ENCODE data around the gene KLKB1.

Gene KLKB1

DNA sequence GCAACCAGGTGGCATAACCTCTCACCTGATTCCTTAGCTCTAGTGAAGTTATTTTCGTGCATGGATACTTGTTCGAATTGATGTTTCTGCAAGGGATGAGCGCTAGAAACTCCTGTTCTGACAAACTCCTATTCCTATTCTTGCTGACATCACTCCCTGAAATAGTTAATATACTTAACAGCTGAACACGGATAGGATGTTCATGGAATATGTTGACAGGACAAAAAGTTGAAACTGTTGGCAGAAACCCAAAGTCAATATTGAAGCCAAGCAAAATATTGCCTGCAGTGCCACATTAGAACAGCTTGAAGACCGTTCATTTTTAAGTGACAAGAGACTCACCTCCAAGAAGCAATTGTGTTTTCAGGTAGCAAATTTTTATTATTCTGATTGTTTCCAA lies at the start of gene KLKB1:
Gene KLKB1, plus strand, starts transcription at position 287 of the 400 bp plus-strand sequence. CDS start 689 bp downstream, outside the sequence.
- no peaks in the 10 kb centered on the region for H3K4me1 Mint-ChIP-seq
- H3K27ac Mint-ChIP-seq: no peak within 1 kb of the TSS
- H3K9me3 Mint-ChIP-seq: peaks cover 21 to 34% of the 10 kb centered on the region in 2 donors
- no peak for DNase-seq
- no peak within 1 kb of the TSS for H3K4me3 Mint-ChIP-seq
- no peaks in the 10 kb centered on the region for H3K27me3 Mint-ChIP-seq
- ATAC-seq: no peak

DNA sequence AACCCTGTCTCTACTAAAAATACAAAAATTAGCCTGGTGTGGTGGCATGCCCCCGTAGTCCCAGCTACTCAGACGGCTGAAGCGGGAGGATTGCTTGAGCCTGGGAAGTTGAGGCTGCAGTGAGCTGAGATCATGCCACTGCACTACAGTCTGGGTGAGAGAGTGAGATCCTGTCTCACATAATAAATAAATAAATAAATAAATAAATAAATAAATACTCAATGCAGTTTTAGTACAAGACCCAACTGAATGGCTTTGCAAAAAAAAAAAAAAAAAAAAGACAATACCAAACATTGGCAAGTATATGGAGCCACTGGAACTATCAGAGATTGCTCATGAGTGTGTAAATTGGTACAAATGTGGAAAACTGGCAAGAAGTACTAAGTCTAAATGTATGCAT lies 39.2 kb upstream of the KLKB1 start:
- Mint-ChIP-seq H3K4me1 (peaks cover 23% of the 10 kb centered on the region), H3K4me3 (no peak overlapping the region), H3K27me3 (peaks cover 25% of the 10 kb centered on the region), H3K27ac (no peak overlapping the region), H3K9me3 (peaks cover 0 to 7% of the 10 kb centered on the region in 2 donors)
- ATAC-seq (no peak), DNase-seq (no peak)

DNA sequence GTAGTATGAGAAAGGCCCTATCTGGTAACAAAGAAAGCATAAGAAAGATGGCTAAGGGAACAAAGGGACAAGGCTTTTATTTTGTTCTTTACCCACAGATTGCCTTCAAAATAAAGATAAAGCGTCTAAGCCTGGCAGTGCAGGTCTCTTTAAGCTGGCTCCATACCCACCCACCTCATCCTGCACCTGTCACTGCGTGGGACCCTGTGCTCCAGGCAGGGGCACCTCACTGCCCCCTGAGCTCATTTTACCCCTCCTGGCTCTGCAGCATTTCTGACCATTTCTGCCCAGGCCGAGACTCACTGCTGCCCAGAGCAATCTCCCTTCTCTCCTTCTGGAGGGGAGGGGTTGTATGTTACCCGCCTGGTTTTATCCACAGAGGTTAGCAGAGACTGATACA lies 37.7 kb upstream of the KLKB1 start:
- Mint-ChIP-seq H3K4me3 (peak overlapping the region; percentile 84 to 93), H3K27me3 (peaks cover 10% of the 10 kb centered on the region), H3K27ac (peak overlapping the region in 1 of 2 donors; percentile 98), H3K4me1 (peaks cover 32% of the 10 kb centered on the region), H3K9me3 (peaks cover 0 to 7% of the 10 kb centered on the region in 2 donors)
- ATAC-seq (no peak), DNase-seq (no peak)

DNA sequence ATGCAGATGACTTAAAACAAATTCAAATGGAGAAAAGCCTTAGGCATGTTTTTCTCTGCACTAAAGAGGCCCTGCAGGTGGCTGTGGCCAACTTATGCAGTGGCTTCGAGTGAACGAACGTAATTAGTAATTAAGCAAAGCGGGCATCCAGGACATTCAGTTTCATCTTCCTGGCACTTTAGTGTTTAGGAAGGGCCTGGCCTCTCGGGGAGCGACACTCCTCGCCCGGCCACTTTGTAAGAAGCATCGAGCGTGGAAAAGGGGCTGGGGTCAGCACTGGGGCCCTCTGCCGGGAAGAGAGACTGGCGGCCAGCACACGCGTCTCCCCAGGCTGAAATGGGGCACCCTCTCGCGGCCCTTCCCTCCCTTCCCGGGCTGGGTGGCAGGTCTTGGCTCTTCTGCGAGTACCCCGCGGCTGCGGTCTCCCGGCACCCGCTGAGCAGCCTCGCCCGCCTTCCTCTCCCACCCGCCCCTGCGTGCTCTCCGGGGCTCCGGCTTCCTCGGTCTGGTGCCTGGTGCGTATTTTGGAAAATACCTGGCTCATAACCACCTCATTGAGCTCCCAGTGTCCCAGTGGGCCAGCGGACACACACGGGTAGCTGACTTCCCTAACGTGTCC lies 36.6 kb upstream of the KLKB1 start:
- Mint-ChIP-seq H3K4me3 (peak overlapping the region; percentile 84 to 93), H3K4me1 (peaks cover 36% of the 10 kb centered on the region), H3K9me3 (no peaks in the 10 kb centered on the region), H3K27me3 (no peaks in the 10 kb centered on the region), H3K27ac (peak overlapping the region; percentile 96 to 98)
- ATAC-seq: peak; percentile 53
- DNase-seq: peak; percentile 38 to 51

DNA sequence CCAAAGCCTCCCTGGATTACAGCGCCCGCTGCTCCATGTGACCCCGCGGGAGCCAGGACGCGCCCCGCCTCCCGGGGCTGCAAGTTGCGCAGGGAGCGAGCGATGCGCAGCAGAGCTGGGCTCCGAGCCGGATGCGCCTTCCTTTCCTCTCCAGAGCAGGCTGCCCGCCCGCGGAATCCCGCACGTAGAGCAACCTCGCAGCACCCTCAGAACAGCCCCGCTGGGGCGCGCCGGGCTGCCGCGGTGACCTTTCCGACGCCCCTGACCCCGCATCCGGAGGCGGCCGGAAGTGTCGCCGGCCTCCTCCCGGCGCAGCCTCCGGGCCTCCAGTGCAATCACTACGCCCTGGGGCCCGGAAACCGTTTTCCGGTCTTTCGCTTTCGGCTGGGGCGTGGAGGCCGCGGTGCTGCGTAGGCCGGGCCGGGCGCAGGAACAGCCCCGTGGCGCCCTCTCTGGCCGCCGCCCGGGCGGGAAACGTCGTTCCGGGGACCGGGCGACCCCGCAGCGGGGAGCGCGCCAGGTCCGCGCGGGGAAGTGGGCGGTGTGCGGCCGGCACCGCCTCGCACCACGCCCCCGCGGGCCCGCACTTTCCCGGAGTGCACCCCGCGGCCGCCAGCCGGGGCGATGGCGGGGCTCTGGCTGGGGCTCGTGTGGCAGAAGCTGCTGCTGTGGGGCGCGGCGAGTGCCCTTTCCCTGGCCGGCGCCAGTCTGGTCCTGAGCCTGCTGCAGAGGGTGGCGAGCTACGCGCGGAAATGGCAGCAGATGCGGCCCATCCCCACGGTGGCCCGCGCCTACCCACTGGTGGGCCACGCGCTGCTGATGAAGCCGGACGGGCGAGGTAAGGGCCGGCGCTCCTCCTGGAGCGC lies 35.9 kb upstream of the KLKB1 start, which contains the start of gene CYP4V2:
Gene CYP4V2, plus strand, starts transcription at position 368 of the 866 bp plus-strand sequence. Its CDS starts 257 bp downstream, at position 625.
- peaks cover 37% of the 10 kb centered on the region for H3K4me1 Mint-ChIP-seq
- H3K4me3 Mint-ChIP-seq: peak within 1 kb of the TSS; percentile 89 to 97
- peak within 1 kb of the TSS; percentile 96 to 98 for H3K27ac Mint-ChIP-seq
- no peaks in the 10 kb centered on the region for H3K27me3 Mint-ChIP-seq
- DNase-seq (peak; percentile 90 to 91), ATAC-seq (peak; percentile 92)
- no peaks in the 10 kb centered on the region for H3K9me3 Mint-ChIP-seq

DNA sequence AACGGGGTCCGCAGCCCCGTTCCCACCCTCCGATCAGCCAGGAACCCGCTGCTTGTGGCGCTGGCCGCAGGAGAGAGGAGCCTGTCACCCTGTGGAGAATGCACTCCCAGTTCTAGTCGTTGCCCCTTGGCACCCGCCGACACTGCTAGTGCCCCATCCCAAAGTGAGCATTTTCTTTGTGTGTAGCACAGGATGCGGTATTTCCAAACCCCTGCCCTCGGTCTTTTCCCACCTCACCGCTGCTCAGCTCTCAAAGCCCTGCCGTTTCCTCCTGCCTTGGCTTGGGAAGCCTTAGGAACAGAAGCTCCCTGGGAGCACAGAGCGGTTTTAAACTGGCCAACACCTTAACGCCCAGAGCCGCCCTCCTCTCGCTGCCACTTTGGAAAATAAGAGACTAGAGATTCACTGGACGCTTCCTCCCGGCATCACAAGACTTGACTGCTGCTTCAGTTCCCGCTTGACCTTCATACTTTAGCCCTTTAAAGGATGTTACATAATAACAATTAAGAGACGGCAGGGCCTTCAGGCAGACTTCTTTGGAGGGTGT lies 35.2 kb upstream of the KLKB1 start:
- H3K4me1 Mint-ChIP-seq: peaks cover 40% of the 10 kb centered on the region

DNA sequence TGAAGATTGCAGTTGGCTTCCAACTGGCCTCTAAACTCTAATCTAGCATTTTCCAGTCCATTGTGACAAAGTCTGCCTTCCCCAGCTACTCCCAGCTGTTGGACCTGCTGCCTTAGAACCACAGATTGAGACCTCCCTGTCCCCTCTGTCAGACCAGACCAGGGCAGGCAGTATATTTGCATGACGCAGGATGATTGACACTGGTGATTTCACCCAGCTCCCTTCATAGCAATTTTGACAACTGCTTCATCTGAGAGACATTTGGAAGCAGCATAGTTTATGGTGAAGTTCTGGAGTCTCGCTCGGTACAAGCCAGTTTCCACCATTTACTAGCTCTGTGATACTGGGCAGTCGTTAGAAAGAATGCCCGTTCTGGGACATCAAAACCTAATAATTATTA lies 33.5 kb upstream of the KLKB1 start:
- no peak overlapping the region for H3K27ac Mint-ChIP-seq
- peaks cover 41% of the 10 kb centered on the region for H3K4me1 Mint-ChIP-seq
- H3K4me3 Mint-ChIP-seq: no peak overlapping the region
- DNase-seq (no peak), ATAC-seq (no peak)
- no peaks in the 10 kb centered on the region for H3K9me3 Mint-ChIP-seq
- H3K27me3 Mint-ChIP-seq: no peaks in the 10 kb centered on the region

More for the DNA sequence above, 35.2 kb upstream of the KLKB1 start:
- DNase-seq: no peak
- Mint-ChIP-seq H3K9me3 (no peaks in the 10 kb centered on the region), H3K4me3 (peak overlapping the region; percentile 89 to 97), H3K27ac (peak overlapping the region; percentile 93 to 98), H3K27me3 (no peaks in the 10 kb centered on the region)
- ATAC-seq: peak; percentile 23

DNA sequence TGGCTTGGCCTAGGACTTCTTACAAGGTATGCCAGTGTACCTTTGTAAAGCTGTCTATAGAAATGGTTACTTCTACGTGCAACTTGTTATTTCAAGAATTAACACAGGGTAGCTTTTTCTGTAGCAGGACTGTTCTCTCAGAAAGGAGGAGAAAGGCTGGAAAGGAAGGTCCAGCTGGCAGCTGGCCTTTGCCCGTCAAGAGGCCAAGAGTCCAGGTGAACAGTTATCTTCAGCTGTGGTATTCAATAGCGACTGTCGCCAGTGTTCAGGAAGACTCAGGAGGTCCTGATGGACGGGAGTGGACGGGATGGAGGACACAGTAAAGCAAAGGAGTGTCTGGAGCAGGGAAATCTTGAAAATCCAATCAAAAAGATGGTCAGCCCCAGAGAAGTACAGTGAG lies 31.2 kb upstream of the KLKB1 start:
- H3K4me1 Mint-ChIP-seq: peaks cover 25% of the 10 kb centered on the region
- no peaks in the 10 kb centered on the region for H3K27me3 Mint-ChIP-seq
- no peaks in the 10 kb centered on the region for H3K9me3 Mint-ChIP-seq
- H3K4me3 Mint-ChIP-seq: no peak overlapping the region
- no peak overlapping the region for H3K27ac Mint-ChIP-seq
- no peak for DNase-seq
- ATAC-seq: no peak

DNA sequence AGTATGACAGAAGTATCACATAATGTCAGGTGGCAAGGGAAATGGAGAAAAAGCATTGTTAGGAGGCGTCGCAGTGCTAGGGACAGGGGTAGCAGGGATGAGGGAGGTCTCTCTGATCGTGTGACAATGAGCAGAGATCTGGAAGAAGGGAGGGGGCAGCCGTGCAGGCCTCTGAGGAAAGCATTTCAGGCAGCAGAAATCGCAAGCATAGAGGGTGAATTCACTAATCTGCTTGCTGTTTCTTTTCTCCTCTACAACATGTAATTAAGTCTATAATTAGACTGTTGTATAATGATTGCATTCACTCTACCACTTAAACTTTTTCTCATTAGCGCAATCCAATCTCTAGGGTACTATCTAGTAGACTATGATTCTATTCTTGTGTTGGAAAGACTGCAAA lies 26.8 kb upstream of the KLKB1 start:
- H3K27ac Mint-ChIP-seq: no peak overlapping the region
- no peak overlapping the region for H3K4me3 Mint-ChIP-seq
- DNase-seq (no peak), ATAC-seq (no peak)
- no peaks in the 10 kb centered on the region for H3K9me3 Mint-ChIP-seq
- no peaks in the 10 kb centered on the region for H3K27me3 Mint-ChIP-seq
- H3K4me1 Mint-ChIP-seq: peaks cover 7% of the 10 kb centered on the region

DNA sequence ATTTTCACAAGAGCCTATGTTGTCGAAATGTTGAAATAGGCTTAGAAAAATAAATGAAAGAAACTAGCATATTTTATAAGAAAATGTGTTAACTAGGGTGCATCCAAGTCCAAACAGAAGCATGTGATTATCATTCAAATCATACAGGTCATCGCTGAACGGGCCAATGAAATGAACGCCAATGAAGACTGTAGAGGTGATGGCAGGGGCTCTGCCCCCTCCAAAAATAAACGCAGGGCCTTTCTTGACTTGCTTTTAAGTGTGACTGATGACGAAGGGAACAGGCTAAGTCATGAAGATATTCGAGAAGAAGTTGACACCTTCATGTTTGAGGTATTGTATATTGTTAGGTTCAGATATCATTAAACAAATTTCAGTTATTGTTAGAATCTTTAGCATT lies 26.3 kb upstream of the KLKB1 start:
- DNase-seq: no peak
- no peaks in the 10 kb centered on the region for H3K9me3 Mint-ChIP-seq
- no peak overlapping the region for H3K27ac Mint-ChIP-seq
- H3K4me1 Mint-ChIP-seq: peaks cover 5% of the 10 kb centered on the region
- no peak for ATAC-seq
- no peaks in the 10 kb centered on the region for H3K27me3 Mint-ChIP-seq
- H3K4me3 Mint-ChIP-seq: no peak overlapping the region

DNA sequence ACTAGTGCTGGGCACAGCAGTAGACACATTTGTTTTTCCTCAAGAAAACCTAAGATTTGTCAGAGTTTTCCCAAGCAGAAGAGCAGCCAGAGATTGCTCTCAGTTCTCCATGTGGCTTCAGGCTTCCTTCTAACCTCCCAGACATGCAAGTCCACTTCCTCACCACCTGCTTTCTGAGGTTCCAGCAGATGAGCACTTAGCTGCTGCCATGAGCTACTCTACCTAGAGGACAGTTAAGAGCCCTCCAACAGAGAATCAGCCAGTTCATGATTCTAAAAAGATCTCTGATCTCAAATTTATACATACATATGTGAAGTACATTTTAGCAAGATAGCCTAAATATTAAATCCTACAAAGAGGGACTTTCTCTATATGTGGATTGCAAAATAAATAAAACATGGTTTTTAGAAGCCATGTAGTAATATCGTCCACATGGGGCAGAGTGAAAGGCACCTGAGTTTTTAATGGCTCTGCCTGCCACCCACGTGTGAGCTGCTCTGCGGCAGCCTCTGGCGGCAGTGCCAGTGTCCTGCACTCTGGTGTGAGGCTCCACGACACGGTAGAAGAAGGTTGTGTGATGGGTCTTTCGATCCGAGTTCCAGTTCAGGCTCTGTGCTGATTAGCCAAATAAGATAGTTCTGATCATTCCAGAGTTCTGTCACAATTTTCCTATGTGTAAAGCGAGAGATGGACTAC lies 25.6 kb upstream of the KLKB1 start:
- DNase-seq (peak; percentile 30 to 68), ATAC-seq (peak; percentile 89)
- no peaks in the 10 kb centered on the region for H3K27me3 Mint-ChIP-seq
- no peaks in the 10 kb centered on the region for H3K9me3 Mint-ChIP-seq
- H3K27ac Mint-ChIP-seq: no peak overlapping the region
- H3K4me3 Mint-ChIP-seq: peak overlapping the region in 1 of 2 donors; percentile 31
- peaks cover 5% of the 10 kb centered on the region for H3K4me1 Mint-ChIP-seq

DNA sequence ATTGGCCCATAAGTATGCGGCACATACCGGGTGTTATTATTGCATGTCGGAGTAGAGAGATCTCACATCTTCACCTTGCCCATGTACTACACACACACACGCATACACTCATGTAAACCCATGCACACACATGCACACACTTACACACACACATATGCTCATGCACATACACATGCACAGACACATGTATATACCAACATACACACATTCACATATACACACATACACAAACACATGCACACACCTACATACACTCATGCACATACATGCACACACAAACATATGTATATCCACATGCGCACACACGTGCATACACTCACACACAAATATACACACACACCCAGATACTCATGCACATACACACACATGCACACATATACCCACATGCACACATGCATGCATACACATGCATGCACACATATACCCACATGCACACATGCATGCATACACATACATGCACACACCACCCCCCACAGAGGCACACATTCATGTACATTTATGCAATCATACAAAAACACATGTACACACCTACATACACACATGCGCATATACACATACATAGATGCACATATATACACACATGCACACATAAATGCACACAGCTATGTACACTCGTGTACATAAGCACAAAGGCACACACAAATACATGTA lies 24.7 kb upstream of the KLKB1 start:
- Mint-ChIP-seq H3K27ac (no peak overlapping the region), H3K4me3 (peak overlapping the region in 1 of 2 donors; percentile 66), H3K27me3 (no peaks in the 10 kb centered on the region), H3K9me3 (no peaks in the 10 kb centered on the region), H3K4me1 (no peaks in the 10 kb centered on the region)
- ATAC-seq: no peak
- no peak for DNase-seq

DNA sequence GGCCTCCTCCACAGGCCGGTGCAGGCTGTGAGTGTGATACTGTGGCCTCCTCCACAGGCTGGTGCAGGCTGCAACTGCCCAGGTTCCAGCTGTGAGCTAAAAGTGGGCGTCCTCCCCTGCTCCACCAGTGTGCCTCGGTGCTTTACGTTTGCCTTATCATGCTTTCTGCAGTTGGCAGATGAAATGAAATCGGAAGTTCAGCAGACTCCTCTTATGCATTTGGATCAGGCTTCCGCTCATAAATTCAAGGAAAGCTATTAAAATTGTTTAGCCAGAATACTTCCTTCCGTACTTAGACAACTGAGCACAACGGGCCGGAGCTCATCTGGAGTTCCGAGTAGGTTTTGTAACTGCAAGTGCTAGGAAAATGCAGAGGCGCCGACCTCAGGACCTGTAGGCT lies 23.9 kb upstream of the KLKB1 start:
- Mint-ChIP-seq H3K27me3 (no peaks in the 10 kb centered on the region), H3K4me1 (no peaks in the 10 kb centered on the region), H3K9me3 (peaks cover 0 to under 1% of the 10 kb centered on the region in 2 donors), H3K27ac (no peak overlapping the region), H3K4me3 (peak overlapping the region in 1 of 2 donors; percentile 66)
- DNase-seq (no peak), ATAC-seq (peak; percentile 13)

DNA sequence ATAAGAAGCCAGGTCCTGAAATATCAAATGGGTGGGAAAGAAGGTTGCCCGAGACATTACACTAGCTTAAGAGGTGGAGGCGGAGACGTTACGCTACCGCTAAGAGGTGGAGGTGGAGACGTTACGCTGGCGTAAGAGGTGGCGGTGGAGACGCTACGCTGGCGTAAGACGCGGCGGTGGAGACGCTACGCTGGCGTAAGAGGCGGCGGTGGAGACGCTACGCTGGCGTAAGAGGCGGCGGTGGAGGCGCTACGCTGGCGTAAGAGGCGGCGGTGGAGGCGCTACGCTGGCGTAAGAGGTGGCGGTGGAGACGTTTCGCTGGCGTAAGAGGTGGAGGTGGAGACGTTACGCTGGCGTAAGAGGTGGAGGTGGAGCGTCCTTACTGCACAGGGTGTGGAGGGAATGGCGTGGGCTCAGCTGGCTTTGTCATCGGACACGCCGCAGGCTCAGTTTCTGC lies 23.2 kb upstream of the KLKB1 start:
- no peaks in the 10 kb centered on the region for H3K4me1 Mint-ChIP-seq
- no peaks in the 10 kb centered on the region for H3K27me3 Mint-ChIP-seq
- peaks cover 5 to 8% of the 10 kb centered on the region in 2 donors for H3K9me3 Mint-ChIP-seq

DNA sequence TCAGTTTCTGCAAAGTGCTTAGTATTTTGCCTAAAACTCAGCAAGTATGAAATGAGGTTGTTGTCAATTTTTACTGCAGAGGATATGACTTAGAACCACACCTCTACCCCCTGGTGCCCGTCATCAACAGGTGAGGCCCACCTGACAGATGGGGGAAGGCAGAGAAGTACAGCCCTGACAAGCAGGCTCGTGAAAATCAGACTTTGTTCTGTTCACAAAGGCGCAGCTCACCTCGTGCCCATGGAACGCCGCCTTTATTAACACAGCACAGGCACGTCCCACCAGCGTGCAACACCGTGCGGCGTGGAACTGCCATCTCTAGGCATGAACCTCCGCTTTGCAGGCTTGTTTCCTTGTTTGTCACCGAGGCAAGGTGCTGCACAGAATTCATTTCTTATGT lies 22.6 kb upstream of the KLKB1 start:
- Mint-ChIP-seq H3K4me3 (peak overlapping the region in 1 of 2 donors; percentile 66), H3K27ac (no peak overlapping the region)
- no peak for ATAC-seq

More for the DNA sequence above, 23.2 kb upstream of the KLKB1 start:
- Mint-ChIP-seq H3K27ac (peak overlapping the region in 1 of 2 donors; percentile 79), H3K4me3 (peak overlapping the region in 1 of 2 donors; percentile 66)
- DNase-seq (peak in 1 of 2 donors; percentile 83), ATAC-seq (peak; percentile 83)

More for the DNA sequence above, 22.6 kb upstream of the KLKB1 start:
- H3K9me3 Mint-ChIP-seq: peaks cover 5 to 13% of the 10 kb centered on the region in 2 donors
- no peak for DNase-seq
- no peaks in the 10 kb centered on the region for H3K4me1 Mint-ChIP-seq
- no peaks in the 10 kb centered on the region for H3K27me3 Mint-ChIP-seq

Measured in stimulated activated naive CD8-positive, alpha-beta T cell treated with anti-CD3 and anti-CD28 coated beads, Interleukin-15, amount 100 ng/mL, for 72 hours (primary cell).